Measurements from ENCODE around the gene TMEM202. TPM values are rescaled to one million over a fixed set of nuclear protein-coding genes. Genes with fewer than 3 reads are reported as not detected.

Gene TMEM202
- total RNA-seq = not detected in 2 replicates

GRCh38 chr15:72397796-72398588, at the start of gene TMEM202:
Gene TMEM202, plus strand, starts transcription at chr15:72398305. Its CDS starts 22 bp downstream, at chr15:72398327.

GRCh38 chr15:72375846-72376581, 22.1 kb upstream of the TMEM202 start, which contains the start of gene HEXA:
Gene HEXA, minus strand, starts transcription at chr15:72376014. Its CDS starts 42 bp downstream, at chr15:72375972.

Other genes with a start within 250 kb of the TMEM202 start
- gene GRAMD2A, start 200.5 kb upstream of the TMEM202 start, total RNA-seq = 0.74 and 1.5 TPM in 2 replicates
- 1,392 and 1,402 TPM in 2 replicates for gene PKM, start 167.1 kb upstream of the TMEM202 start, total RNA-seq
- 11.8 and 18.0 TPM in 2 replicates for gene PARP6, start 125.8 kb upstream of the TMEM202 start, total RNA-seq
- not detected in 2 replicates for gene CELF6, start 78.1 kb upstream of the TMEM202 start, total RNA-seq
- 62.7 and 65.4 TPM in 2 replicates for gene HEXA, start 22.3 kb upstream of the TMEM202 start, total RNA-seq
- 15.8 and 24.4 TPM in 2 replicates for gene ARIH1, start 76.0 kb downstream of the TMEM202 start, total RNA-seq

Measured in bronchus fibroblast of lung (primary cell).